Inflammatory macrophage (primary cell): ENCODE results near the gene CRADD.
A peak's percentile ranks its signal among the peaks of the same experiment; 100 is the strongest.

ENCODE experiments used
- DNase-seq, 2 donors: peaks; one replicate each; pipeline ENCODE4 v3.0.0-alpha.2; 2020 to 2022

CRADD gene

DNA sequence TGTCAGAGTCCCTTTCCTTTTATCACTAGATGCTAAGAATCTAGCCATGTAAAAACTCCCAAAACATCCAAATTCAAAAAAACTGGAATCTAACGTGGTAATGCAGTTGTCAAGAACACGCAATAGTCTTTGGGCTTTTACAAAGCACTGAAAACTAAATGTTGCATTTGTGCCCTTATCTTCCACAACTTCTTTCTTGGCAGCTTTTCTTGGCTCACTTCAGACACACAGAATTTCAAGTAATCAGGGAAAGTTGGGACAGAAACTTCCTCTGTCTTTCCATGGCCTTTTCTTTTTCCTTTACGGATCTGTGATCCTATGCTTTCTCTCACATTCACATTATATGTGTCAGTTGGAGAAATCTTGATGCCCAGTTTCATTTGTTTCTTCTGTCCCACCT is 136.0 kb downstream of the CRADD start:
- DNase-seq = no peak

DNA sequence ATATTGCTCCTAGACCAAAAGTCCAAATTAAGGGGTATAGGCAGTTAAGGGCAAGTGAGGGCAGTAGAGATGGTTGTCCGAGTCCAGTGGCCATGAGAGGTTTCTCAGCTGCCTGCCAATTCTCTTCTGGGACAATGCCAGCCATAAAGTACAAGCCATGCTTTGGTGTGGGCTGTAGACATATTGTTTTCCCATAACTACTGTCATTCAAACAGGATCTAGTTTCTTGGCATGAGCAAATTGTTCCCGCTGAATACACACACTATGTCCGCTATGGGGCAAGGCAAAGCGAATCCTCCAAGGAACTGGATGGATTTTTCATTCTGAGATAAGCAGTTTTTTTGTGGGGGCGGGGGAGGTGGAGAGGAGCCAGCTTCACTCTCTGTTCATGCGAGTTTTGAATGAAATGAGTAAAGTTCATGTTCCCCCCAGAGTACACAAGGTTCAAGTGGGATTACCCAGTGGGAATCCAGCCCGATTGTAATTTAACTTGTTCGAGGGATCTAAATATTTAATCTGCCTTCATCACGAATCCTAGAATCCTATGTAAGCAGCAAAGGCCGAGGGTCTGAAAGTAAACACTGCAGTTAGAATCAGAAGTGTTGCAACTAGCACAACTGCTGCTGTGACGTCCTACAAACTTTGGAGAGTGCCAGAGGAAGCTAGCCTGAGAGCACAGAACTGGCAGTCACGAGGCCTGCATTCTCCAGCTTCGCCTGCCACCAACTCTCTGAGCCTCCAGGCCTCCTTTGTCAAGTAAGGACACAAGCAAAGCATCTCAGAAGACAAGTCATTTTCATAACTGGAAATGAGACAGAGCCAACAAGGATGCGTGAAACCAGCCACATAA is 137.0 kb downstream of the CRADD start:
- DNase-seq = peak; percentile 20 to 53

DNA sequence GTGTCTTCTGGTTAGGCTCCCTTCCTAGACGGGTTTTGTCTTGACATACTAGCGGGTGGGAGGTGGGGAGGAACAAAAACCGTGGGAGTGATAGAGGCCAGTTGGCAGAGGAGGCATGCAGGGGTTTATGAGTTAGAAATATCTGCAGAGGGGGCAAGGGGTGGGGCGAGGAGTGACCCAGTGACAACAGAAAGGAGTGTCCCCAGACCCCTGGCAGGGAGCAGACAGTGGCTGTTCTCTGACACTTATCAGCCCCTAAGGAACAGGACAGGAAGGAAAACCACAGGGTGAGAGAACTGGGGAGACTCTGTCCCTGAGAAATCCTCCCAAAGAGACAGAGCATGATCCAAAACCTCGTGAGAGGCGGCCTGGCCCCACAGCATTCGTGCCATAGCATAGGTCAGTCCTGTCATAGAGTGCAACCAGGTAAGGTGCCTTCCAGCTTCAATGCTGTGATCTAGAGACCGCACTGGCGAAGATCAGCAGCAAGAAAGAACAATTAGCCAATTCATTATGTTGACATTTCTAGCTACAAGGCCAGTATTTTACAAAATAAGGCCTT is 141.4 kb downstream of the CRADD start:
- no peak for DNase-seq

DNA sequence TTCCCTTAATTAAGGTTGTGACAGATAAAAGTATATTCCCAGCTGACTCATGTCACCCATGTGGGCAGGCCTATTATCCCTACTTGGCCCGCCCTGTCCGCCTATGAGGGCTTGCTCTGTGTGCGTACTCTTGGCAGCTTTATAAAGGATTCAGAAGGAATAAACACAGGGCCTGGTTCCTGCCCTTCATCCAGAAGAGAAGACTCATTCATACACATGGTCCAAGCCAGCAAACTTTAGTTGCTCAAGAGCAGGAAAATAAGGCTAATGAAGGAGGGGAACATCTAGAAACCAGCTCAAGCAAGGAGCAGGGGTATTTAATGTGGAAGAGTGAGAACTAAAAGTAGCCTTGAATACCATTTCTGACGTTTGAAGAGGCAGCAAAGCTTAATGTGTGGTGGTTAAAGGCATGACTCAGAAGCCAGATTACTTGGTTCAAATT is 141.9 kb downstream of the CRADD start:
- DNase-seq = no peak

DNA sequence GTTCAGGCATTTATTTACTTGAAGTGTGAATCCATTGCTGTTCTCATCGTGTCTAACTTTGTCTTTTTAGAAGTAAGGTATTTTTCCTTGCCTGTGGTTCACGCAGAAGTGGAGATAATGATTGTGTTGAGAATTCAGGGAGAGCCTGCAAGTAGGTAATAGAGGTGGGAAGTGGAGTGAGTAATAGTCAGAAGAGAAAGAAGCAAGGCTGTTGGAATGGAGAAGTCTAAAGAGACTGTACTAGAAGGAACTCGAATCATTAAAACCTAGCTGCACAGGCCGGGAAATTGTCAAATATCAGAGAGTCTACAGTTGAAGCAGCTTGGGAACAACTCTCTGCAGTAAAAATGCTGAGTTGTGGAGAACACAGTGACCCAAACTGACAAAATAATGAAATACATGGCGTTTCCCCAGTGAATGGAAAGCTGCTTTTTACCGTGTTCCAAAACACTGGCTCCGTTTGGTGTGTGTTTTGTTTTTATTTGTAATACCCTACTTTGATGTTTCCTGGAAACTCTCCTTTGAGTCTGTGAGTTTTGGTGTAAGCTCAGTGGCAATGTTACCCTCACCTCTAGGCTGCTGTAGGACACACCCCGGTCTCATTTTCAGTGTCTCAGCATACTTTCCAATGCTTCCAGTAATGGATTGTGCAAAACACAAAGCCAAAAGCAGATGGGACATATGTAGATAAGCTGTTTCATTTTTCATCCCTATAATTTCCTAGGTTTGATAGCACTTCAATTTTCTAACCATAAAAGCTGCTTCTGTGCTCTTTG is 146.6 kb downstream of the CRADD start:
- DNase-seq = peak; percentile 7 to 29

DNA sequence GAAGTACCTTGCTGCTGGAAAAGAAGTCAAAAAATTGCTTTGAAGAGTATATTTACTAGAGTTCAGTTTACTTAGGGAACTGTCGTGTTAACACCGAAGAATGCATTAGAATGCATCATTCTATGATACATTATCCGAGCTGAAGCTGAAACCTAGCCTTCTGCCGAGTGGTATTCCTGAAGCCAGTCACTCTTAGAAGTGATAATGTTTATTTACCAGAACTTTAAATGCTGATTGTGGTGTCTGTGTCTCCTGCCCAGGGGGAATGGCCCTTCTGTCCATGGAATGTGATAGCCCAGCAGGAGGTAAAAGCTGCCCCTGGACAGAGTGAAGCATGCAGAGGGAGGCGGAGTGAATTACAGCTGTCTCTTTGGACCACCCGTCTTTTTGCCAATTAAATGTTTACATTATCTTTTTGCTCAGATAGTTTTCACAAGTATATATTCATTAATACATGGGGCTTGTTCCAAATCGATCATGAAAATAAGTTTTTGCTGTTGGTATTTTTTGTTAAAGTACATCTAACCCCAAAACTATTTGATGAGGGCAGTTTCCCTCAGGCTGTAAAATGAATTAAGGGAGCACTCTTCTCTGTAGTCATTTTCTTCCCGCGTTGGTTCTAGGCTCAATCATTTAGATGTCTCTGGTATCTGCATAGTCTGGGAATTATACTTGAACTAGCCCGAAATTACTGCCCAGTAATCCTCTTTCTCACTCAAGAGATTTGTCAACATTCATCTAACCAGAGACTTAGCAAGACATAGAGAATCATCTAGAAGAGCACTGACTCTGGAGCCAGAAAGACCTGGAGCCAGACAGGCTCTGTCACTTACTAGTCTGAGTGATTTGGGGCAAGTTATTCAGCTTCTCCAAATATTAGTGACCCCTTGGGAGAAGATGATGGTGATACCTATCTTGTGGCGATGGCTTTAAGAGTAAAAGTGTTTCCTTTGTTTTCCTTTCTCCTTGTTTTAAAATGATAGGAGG is 147.6 kb downstream of the CRADD start:
- no peak for DNase-seq

DNA sequence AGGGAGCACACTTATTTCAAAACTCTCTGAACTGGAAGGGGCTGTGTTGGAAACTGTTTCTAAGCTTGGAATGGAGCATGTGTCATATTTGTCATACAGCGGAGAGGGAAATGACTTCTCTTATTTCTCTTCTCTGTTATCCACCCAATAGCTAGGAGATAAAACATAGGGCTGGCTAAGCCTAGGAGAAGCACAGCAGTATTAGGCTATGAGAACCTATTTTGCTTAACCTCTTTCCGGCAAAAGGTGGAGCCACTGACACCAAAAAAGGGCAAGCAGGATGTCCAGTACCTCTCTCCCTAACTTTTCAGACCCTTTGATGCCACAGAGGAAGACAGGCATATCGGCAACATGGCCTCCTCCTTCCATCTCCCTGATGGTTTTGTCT is 148.3 kb downstream of the CRADD start:
- no peak for DNase-seq

DNA sequence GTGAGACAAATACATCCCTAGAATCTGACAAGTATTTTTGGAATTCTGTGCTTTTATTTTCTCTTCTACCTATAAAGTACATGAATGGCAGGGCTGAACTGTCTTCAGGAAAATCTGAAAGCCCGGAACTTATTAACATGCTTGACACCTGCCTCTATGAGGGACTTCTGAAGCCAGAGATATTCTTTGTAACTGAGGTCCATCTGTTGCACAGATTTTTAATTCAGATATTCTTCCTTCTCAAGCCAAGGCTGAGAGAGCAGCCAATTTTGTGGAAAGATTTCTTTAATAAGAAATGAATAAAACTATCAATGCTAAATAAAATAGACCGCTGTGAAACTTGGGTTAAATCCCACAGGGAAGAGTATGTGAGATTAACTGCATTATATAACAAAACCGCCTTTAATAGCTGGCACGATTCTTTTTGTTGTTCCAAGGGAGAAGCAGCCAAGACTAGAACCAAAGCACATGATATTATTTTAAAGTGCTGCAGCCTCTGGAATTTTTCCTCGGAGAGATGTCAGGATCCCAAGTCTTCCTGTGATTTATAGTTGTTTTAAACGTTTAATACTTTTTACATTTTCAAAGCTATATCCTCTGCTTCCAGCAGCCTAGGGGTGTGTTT is 148.9 kb downstream of the CRADD start:
- DNase-seq = no peak

DNA sequence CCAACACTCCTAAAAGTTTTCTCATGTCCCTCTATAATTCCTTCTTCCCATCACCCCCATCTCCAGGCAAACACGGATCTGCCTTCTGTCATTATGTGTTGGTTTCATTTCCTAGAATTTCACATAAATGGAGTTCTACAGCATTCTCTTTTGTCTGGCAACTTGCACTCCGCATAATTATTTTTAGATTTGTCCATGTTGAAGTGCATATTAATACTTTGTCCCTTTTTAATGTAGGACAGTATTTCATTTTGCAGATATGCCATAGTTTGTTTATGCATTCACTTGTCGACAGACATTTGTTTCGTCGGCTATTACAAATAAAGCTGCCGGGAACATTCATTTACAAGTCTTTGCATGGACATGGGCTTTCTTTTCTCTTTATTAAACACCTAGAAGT is 150.0 kb downstream of the CRADD start:
- no peak for DNase-seq

DNA sequence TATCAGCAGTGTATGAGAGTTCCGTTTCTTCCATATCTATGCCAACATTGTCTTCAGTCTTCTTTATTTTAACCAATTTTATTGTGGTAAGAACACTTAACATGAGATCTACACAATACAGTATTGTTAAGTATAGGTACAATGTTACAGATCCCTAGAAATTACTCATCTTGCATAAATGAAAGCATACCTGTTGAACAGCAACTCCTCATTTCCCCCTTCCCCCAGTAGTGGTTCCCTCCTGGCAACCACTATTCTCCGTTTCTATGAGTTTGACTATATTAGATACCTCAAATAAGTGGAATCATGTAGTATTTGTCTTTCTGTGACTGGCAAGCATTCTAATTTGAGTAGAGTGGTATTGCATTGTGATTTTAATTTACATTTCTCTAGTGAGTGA is 150.5 kb downstream of the CRADD start:
- DNase-seq = no peak

DNA sequence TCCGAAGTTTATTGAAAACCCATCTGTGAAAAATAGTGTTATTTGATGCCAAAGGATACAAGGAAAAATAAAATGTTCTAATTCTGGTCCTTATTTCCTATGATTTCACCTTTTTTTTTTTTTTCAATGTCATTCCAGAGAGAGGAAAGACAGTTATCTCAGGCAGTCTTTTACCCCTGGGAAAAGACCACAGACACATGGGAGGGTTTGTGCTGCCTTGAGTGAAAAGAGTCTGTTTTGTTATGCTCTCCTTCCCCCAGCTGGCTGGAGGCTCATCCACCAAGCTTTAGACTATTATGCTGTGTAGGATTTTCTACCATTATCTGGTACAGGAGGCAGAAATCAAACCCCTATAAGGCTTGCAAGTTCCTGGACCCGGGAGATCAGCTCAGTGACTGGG is 151.8 kb downstream of the CRADD start:
- DNase-seq = no peak

DNA sequence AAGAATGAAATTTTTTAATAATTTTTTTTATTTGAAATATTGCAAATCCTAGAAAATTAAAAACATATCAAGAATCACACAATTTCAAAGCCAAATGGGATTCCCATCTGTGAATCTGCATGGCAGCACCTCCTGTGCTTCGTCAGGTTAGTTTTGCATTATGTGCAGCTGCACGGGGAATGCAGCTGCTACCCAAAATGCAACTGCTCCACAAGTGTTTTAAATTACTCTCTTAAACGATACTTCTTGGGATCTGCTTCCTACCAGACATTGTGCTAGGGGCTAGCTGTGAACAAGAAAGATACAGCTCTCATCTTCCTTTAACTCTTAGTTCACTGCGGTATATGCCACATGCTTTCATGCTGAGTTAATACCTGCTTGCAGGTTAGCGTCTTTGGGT is 154.2 kb downstream of the CRADD start:
- DNase-seq = no peak

DNA sequence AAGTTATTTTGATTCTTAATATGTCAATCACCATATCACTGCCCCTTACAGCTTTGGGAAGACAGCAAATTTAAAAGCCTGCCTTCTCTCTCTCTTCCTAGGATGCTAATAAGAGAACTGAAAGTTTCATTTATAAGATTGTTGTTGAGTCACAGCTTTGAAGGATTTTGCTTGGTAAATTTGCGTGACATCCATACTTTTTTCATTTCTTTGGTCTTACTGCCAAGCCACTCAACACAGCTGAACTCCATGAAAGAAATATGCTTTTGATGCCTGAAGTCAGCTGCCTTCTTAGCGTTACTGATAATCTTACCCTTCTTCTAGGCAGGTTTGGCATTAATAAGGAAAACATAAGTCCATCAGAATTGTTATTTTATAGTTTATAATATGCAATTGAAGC is 155.0 kb downstream of the CRADD start:
- DNase-seq = no peak

DNA sequence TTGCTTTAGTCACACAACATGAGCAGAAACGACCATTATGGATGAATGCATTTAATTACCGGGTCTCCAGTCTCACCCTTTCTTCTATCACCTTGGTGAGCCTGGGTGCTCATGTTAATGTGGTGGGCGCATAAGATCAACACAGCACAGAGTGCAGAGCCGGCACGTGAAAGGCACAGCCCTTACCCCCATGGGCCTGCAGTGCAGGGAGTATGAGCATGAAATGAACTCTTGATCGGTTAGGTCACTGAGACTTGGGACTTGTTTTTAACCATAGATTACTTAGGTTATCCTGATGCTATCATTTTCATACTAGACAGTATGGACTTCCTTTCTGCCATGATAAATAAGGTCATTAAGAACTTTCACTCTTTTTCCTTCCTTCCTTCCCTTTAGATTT is 156.8 kb downstream of the CRADD start:
- no peak for DNase-seq

DNA sequence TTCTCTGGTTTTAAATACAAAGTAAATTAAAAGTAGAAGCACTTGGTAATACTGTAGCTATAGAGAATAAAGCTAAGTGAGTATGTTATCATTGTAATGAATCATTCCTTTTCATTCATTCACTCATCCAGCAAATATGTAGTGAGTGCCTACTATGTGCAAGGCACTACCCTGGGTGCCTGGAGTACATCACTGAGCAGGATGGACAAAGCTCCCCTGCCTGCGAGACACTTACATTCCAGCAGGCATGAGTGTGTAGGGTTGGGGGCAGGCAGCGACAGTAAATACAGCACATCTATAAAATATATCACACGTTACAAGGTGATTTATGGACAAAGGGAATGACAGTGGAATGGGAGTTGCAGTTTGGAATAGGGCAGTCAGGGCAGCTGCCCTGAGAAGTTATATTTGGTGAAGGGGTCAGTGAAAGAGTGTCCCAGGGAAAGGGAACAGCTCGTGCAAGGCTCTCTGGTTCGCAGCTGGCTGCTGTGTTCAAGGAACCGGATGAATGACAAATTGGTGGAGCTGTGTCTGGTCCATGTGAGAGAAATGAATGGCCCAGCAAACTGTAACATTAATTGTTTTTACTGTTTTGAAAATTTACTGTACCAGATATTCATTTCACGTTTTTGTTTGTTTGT is 159.6 kb downstream of the CRADD start:
- no peak for DNase-seq

DNA sequence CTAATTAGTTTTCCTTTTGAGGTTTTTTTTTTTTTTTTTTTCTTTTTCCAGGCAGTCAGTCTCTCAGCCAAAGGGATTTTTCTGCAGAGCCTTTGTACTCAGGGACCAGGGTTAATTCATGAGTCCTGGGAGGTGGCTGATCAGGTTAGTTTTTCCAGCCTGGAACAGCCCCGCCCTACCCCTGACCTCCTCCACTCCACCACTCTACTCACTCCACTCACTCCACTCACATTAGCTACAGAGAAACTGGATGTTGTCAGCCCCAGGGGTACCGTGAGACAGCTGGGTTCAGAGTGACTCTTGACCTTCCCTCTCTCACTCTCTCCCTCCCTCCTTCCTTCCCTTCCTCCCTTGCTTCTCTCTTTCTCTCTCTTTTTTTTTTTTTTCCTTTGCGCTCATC is 161.0 kb downstream of the CRADD start:
- DNase-seq = no peak

DNA sequence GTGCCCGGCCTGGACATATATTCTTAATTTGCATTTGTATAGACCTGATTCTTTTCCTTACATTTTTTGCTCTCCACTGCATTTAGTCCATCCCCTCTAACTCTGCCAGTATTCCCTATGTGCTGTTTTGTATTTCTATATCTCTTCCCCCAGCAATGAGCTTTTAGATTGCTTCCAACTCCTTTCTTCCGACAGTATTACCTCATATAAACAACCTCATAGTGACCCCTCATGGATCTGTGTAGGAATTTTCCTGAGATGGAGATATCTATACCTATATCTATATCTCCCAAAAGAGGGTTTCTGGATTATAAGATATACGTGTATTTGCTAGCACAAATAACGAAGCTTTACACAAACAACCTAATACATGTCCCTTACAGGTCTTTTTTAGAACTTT is 161.9 kb downstream of the CRADD start:
- DNase-seq = no peak

DNA sequence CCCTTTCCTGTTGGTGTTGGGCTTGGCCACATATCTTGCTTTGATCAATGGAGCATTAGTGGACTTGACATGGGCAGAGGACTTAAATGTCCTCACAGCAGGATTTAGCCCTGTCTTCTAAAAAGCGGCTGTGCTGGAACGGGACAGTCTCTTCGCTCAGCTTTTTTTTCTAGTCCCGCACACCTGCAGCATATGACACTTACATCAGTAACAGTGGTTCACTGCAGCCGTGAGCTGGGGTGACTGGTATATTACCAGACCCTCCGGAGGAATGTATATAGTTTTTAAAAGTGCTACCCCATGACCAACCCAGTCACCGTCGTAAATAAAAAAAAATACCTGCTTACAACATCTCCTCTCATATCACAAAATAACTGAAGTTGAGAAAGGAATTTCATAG is 164.5 kb downstream of the CRADD start:
- no peak for DNase-seq

DNA sequence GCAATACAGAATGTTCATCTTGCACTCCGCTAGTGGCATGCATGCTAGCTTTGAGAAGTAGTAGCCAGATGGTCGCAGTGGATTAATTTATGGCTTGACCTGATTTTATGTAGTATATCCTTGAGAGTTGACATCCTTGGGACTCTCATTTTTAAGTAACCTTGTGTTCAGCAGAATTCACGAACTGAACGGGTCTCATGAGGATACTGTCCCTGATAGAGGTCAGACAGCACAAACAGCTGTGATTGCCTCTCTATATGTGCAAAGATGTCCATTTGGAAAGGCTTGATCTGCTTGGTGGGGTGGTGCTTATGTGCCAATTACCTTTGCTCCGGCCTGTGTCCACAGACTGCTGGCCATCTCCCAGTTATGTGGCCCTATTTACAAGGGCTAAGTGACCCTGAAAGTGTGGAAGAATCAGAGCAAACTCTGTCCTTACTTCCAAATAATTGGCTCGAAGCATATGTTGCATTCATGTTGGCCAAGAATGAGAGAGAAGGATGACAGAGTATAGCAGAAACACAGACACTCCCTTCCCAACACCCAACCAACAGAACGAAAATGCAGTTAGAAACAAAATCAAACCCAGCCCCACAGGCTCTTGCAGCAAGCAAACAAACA is 167.1 kb downstream of the CRADD start:
- DNase-seq = no peak

DNA sequence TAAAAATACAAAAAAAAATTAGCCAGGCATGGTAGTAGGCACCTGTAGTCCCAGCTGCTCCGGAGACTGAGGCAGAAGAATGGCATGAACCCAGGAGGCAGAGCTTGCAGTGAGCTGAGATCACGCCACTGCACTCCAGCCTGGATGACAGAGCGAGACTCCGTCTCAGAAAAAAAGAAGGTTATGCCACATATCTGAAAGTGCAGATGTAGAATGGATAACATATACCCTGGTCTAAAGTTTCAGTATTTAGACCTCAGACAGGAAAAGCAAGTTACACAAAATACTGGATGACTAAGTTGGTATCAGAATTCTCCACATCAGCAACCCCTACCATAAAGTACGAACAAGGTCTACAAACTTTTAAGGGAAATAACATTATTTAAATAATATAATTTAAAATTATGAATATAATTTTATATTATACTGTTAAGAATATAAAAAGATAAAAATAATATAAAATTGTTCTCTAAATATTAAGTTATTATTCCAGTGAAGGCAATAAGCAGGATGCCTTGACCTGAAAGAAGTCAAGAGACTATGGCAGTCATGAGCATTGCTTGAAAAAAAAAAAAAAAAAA is 169.9 kb downstream of the CRADD start:
- no peak for DNase-seq
